Measurements from ENCODE around the gene TMEM208.

Gene TMEM208

DNA sequence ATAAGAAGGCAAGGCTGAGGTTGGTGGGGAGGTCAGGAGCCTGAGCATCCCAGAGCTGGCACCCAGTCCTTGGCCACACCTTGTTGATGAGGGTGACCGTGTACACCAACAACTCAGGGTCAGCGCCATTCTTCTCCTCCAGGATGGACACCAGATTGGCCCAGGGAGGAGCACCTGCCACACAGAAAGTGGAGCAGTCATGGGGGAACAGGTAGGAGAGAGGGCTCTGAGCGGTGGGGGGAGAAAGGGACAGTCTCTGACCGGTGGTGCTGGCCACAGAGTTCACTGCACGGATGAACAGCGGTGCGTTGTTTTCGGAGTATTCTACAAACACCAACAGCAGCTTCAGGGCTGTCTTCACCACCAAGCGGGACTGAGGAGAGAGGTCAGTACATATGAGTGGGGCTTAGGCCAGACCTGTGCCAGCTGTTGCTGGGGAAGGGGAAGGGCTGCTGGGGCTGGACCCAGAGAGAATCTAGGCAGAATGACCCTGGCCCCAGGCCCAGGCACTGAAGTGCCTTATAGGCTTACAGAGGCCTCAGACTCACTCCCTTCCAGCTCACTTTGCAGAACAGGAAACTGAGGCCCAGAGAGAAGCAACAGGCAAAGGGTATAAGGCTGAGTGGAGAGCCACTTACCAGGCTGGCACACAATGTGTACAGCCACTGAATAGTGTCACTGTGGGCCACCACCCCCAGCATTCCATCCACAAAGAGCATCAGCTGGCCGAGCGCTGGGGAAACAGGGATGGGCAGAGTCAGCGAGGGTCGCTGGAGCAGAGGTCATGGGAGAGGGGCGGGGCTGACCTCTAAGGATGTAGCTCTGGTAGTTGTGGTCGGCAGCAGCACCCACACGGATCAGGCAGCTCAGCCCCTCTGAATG is 10.7 kb downstream of the TMEM208 start:
- DNase-seq = no peak

DNA sequence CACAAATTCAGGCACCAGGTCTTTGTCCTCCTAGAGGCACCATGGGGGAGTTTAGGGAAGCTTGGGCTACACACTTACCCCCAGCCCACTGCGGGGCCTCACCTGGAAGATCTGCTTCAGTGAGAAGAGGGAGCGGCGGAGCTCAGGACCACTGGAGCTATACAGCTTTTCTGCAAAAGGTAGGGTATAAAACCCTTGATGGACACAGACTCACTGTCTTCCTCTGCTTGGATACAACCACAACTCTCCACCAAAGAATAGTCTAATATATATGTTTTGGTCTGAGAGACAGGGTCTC is 11.3 kb downstream of the TMEM208 start:
- DNase-seq = no peak

DNA sequence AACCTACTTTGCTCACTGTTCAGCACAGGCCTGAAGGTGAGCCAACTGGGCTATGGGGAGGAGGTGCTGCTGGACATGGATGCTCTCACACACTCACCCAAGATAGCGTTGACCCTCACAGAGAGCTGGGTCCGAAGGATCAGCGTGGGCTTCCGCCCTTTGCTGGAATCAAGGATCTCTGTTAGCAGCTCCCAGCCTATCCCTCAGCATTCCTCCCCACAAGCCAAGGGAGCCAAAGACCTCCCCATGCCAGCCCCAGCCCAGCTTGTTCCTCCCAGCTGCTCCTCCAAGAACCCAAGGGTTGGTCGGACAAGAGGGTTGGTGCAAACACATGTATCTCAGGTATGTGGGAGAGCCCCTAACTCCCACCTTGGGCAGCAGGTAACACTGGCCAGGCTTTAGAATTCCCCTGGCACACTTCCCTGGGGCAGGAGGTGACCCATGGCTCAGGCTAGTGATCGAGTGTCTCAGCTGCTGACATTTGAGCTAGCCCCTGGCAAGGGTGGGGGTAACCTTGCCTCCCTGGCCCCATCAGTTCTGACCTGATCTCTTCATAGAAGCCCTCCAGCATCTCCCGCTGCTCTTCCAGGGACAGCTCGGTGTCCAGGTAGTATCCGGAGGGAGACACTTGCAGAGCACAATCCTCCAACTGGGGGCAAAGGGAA is 12.0 kb downstream of the TMEM208 start:
- DNase-seq = no peak

DNA sequence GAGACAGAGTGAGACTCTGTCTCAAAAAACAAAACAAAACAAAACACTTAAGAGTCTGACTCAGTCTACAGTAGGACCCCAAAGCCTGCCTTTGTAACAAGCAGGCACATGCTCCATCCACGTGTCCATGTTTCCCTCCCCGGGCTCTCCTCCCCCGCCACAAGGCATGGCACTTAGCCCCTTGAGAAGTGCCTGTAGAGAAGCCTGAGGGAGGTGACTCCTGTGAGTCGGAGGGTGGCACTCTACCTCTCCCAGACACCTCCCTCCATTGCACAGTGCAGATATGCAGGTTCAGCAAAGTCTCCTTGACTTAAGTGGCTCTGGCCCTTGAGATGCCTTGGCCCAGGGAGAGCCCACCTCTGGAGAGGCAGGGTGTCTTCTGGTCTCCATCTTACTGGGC is 13.6 kb downstream of the TMEM208 start:
- DNase-seq = no peak

DNA sequence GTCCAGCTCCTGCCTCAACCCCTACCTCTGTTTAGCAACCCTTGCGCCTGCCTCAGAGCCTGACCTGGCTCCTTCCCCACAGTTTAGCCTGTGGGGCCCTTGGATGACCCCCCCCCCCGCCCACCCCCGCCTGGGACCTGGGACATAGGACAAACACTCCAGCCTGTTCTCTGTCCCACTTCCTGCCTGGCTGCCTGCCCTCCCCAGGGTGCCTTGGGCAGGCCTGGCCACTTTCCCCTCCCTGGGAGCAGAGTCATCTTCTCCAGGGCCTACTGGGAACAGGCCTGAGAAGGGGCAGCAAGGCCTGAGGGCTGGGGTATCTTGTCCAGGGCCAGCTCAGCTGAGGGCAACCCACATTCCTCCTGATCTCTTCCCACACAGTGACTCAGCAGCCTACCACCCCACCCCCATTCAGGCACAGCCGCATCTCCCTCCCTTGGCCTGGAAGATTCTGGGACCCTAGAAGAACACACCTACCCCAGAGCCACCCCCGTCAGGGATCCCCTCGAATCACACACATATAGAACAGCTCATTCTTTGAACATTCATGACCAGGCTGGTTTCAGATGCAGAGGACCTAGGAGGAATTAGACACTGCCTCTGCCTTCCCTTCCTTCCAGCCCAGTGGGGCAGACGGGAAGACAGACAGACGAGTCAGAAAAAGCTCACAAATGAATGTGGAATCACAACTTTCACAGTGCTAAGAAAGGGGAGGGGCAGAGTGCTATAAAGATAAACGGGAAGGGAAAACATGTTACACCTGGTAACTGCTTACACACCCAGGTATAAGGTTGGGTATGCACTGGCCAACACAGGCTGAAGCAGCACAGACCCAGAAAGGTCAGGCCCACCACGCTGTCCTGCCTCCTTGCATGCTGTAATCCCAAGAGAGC is 14.3 kb downstream of the TMEM208 start:
- DNase-seq = peak; percentile 65

DNA sequence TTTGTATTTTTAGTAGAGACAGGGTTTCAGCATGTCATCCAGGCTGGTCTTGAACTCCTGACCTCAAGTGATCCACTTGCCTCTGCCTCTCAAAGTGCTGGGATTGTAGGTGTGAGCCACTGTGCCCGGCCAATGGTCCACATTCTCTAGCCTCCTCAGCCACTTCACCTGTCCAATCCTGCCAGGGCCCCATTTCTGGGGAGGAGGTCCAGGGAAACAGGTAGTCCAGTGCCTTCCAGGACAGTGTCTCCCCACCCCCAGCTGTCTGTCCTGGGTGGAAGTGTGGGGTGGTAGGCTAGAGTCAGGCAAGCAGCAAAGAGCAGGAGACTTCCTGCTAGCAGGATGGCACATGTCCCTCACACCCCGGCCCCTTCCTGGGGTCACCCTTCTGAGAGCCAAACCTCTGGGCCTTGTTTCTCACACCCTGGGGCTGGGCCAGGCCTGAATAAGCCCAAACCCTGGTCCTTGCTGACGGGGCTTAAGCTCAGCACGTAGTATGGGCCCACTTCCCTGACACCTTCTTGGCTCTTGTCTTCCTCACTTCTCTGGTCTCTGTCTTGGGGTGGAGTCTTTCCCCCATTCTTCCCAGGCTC is 15.3 kb downstream of the TMEM208 start:
- DNase-seq = no peak

DNA sequence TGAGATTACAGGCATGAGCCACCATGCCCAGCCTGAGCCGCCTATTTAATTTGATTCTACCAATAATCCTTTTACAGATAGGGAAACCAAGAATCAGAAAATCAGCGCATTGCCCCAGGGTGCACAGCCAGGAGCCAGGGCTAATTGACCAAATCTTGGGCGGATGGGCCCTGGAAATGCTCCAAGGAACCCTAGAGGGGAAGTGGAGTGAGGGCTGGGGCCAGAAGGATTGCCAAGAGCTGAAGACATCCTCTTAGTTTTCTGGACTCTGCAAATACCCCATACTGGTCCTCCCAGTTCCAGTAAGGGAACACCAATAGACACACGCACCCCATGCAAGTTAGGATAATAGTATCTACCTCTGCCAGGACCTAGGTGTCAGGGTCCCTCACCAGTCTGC is 16.6 kb downstream of the TMEM208 start:
- DNase-seq = no peak

DNA sequence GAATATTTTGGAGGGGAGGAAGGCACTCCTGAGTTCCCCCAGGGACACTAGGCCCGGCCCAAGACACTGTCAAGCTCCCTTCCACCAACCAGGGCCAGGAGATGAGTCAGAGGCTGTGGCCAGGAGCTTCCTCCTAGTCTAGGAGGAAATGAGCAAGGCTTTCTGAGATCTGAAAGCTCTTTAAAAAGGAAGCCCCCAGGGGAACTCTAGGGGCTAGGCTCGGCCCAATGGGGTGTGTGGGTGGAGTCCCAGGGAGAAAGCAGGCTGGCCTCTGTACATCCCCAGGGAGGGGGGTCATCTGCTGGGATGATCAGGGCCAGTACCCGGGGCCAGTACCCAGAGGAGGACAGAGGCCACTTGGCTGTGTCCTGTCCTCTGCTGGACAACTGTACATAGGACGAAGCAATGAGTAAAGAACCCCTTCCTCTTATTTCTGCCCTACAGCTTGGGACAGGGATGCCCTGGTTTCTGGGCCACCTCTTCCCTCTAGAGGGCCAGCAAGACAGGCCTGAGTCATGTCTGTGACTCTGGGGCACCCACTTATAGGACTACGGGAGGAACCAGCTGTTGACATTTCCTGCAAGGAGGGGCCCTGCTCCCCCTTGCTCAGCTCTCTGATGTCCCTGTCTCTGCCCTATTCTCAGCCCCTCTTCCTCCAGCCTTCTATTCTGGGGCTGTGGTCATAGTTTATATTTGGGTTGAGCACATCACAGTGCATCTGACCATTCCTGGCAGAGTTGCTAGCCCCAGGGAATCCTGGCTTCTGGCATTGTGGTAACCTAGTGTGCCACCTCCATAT is 17.7 kb downstream of the TMEM208 start:
- DNase-seq = peak; percentile 90

DNA sequence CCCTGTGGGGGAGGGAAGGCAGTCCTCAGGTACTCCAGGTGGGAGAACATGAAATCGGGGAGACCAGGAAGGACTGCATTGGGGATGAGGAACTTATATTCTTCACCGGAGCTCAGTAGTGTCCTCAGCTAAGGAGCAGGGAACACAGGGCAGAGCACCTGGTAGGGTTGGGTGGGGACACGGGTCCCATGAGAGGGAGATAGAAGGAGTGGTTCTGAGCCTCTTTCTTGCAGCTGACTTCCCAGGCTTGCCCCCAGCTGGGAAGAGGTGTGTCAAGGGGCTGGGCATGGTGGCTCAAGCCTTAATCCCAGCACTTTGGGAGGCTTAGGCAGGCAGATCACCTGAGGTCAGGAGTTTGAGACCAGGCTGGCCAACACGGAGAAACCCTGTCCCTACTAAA is 18.3 kb downstream of the TMEM208 start:
- no peak for DNase-seq

DNA sequence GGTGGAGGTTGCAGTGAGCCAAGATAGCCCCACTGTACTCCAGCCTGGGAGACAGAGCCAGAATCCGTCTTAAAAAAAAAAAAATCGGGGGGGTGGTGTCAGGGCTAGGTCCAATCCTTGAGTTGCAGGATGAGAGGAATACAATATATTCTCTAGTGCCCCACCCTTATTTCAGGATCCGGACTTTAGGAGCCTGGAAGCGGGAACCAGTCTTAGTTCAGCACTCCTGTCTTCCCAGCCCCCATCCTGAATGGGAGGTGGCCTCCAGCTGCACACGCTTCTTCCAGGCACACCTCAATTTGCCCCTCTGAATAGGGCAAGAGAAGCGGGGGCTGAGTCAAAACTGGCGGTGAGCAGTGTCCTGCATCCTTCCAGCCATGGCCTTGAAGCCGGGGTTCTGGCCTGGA is 18.7 kb downstream of the TMEM208 start:
- DNase-seq = no peak

DNA sequence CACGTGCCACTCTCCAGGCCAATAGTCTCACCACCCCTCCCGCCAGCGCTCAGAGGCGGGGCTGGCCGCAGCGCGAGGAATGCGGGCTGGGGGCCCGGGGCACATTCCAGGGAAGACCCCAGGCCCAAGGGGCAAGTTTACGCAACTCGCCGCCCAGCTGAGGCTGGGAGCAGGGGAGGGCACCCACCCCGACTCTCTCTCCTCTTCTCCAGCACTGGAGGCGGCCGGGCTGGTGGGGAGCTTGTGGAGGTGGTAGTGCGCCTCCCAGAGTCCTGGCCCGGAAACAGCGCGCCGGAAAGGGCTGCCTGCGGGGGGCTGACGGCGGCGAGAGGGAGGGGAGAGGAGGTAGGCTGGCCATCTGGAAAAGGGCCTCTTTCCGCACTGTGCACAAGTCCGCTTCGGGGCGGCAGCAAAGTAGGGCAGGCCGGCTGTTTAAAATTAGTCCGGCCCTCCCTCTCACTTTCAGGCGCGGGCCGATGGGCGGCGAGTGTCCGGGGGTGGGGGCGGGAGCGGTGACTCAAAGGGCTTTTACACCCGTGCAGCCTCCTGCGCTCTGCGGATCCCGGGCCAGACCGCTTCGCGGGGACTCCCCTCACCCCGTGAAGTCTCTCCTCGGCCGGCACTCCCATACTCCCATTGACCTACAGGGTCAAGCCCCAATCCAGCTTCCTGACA is 19.3 kb downstream of the TMEM208 start:
- peak; percentile 88 for DNase-seq

DNA sequence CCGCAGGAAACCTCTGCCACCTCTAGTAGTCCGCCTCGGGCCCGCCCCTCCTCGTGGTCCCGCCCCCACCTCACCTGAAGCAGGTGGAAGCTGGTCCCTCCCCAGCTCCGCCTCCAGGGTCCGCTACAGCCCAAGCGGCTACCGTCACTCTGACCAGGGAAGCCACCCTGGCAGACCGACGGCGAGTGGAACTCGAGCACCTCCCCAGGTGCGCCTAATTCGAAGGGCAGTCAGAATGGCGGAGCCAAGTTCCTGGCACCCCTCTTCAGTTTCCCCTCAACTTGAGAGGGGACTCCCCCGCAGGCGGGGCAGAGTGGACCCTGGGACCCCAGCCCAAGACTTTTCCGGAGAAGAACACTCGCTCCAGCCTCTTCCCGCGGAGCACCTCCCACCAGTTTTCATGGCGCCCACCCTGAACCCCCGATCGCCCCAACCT is 19.8 kb downstream of the TMEM208 start:
- peak; percentile 73 for DNase-seq

DNA sequence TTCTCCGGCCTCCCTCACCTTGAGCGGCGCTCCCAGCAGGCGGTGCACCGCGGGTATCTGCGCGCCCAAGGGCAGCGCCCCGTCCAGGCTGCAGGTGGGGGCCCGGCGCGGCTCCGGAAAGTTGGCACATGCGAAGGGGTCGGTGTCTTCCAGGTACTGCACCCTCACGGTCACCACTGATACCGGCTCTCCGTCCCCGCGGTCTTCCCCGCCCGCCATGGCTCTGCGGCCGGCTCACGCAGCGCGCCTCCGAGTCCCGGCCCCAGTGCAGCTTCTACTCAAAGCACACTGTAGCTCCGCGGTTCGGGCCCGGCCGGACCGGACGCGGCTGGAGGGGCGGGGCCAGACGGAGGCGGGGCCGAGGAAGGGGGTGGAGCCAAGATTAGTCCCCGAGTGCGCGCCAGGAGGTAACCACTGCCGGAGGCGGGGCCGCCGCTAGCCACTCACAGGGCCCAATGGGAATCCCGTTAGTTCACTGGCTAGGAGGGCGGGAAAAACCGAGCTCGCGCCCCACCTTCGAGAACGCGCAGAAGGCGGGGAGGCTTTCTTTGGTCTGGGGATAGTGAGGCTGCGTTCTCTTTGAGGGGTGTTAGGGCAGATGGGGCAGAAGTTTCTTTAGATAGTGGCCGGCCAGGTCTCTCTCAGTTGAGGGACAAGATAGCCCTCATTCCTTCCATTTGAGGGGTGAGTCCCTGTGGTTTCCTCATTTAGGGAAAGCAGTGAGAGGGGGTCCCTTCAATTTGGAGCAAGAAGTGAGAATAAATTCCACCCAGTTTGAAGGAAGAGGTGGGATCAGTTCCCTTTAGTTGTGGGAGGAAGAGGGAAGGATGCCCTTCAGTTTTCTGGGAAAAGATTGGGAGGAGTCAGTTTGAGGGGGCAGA is 20.5 kb downstream of the TMEM208 start, which contains the start of gene FHOD1:
Gene FHOD1, minus strand, starts transcription at position 290 of the 881 bp plus-strand sequence. Its CDS starts 71 bp downstream, at position 219.
- peak; percentile 97 for DNase-seq

DNA sequence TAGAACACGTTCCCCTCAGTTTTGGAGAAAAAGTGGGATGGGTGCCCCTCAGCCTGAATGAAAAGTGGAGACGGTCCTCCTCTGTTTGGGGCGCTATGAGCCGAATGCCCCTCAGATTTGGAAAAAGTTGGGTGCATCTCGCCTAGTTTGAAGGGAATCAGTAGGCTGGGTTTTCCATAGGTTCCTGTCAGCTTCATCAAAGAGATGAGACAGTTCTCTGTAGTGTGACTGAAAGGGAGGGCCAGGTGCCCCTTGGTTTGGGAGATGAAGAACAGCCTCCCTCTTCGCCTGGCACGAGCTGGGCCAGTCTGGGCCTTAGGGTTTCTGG is 21.1 kb downstream of the TMEM208 start:
- peak; percentile 25 for DNase-seq

DNA sequence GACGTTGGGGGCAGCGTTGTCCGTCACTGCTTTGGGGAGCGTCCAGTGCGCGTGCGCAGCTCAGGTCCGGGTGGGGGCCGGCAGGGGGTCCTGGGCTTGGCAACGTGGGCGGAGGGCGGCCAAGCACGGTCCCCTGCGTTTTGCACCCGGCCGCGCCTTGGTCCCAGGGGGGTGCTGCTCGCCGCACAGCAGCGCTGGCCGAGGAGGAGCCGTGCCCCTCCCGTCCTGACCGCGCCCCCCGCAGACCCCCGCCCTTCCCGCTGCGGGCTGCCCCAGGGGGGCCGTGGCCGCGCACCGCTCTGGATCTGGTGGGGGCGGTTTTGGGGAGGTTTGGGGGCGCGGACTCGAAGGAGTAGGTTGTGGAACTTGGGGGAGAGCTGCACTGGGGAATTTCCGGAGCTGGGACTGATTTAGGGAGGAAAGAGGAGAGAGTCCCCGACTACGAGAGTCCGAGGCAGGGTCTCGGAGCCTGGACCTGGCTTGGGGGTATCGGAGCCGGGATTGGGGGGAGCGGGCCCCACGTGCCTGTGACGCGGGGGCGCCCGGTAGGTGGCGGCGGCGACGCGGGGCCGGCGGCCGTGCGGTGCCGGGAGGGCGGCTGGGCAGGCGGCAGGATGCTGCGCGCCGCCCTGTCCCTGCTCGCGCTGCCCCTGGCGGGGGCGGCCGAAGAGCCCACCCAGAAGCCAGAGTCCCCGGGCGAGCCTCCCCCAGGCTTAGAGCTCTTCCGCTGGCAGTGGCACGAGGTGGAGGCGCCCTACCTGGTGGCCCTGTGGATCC is 21.7 kb downstream of the TMEM208 start, which contains the start of gene SLC9A5:
Gene SLC9A5, plus strand, starts transcription at position 579 of the 777 bp plus-strand sequence. Its CDS starts 36 bp downstream, at position 615.
- DNase-seq = no peak

DNA sequence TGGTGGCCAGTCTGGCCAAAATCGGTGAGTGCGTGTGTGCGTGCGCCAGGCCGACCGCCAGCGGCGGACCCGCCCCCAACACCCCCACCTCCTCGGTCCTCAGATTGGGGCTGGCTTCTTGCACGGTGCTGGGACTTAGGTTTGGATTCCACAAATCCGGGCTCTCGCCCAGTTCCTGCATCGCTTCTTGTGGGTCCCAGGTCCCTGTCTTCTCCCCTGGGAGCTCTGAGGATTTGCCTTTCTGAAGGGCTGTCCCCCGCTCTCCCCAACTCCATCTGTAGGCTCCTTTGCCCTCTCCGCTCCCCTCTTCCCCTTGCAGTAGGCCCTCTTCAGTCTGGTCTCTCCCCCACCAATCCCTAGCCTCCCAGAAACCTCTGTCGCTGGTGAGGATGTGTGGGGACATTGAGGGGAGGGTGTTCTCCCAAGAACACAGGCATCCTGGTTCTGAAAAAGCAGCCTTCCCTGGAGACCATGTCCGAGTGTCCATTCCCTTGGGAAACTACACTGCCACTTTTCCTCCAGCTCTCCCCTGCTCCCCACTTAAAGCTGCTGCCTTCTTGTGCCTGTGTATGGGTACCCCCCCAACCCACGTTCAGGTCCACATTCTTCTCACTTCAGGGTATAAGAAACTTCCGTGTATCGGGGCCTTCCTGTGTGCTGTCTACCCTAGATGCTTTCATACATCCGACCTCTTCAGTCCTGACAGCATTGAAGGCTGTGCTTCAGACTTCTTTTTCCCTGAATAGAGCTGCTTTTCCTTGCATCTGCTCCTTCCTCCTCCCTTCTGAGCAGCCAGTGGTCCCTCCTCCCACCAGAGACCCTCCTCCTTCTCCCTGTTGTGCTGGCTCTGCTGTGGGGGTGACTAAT is 22.5 kb downstream of the TMEM208 start:
- DNase-seq = no peak

DNA sequence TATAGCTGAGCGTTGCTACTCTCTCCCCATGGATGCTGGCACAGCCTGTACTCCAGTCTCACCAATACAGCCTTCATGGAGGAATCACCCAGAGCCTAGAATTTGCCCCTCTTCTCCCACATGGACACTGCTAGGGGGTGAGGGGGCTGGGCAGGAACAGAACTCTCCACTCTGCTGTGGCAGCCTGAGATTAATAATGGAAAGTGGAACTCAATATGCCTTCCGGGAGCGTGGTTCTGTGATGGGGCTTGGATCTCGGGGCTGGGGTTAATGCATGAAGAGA is 23.1 kb downstream of the TMEM208 start:
- no peak for DNase-seq

DNA sequence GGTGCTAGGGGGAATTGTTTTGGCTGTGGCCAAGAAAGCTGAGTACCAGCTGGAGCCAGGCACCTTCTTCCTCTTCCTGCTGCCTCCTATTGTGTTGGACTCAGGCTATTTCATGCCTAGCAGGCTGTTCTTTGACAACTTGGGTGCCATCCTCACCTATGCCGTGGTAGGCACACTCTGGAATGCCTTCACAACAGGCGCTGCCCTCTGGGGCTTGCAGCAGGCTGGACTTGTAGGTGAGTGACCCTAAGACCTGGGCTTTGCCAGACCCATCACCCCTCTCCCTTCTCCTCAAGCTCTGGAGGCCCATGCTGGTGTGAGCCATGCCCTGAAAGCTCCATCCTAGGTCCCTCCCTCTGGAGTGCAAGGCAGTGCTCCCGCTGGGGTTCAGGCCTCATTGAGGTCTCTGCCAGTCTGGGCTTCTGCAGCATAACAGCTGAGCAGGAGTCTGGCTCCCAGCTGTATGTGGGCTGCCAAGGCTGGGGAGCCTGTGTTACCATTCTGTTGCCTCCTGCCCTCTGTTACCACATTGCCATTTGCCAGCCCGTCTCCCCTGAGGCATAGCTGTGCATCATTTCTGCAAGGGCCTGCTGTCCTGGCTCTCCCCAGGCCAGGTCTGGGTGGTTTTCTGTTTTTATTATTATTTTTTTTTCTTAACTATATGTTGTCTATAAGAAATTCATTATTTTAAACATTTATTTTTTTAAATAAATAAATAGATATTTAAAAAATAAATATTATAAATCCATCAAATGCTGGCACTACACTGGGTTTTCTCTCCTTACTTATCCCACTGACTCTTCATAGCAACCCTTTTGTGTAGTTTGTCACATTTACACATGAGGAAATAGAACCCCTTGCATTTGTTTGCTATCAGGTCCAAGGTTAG is 25.9 kb downstream of the TMEM208 start:
- DNase-seq = no peak
